NCI-H2227 treated with DMSO at 0.1 percent for 48 hours (cell line): Measurements from ENCODE around the gene CUL1.

Experiments used
- DNase-seq: peaks from one replicate; lab custom pipeline; 2025; lab: John Stamatoyannopoulos, UW

CUL1 gene

DNA sequence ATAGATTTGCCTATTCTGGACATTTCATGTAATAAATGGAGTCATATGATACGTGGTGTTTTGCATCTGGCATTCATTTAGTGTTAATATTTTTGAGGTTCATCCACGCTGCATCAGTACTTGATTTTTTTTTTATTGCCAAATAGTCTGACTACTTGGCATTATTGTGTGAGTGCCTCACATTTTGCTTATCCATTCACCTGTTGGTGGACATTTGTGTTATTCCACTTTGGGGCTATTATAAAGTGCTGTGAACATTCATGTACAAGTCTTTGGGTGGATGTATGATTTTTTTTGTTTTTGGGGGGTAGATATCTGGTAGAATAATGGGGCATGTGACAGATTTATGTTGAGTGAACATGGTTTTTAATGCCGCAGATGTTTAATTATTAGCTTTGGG lies 19.7 kb downstream of the CUL1 start:
- DNase-seq: no peak

DNA sequence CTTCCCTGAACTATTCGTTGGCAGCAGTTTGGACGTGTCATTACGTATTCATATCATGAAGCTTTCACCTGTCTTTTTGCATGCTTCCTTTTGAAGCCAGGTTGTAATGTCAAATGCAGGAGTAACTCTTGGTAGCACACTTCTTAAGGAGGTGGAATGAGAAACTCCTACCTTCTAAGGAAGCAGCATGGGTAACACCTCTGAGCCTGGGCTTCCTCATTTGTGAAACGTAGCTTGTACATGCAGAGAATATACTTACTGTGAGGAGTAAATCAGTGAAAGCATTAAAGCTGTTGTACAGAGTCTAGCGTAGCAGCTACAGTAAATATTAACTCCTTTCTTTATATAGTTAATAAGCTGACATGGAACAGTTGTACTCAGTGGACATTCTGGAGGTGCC lies 21.1 kb downstream of the CUL1 start:
- no peak for DNase-seq

DNA sequence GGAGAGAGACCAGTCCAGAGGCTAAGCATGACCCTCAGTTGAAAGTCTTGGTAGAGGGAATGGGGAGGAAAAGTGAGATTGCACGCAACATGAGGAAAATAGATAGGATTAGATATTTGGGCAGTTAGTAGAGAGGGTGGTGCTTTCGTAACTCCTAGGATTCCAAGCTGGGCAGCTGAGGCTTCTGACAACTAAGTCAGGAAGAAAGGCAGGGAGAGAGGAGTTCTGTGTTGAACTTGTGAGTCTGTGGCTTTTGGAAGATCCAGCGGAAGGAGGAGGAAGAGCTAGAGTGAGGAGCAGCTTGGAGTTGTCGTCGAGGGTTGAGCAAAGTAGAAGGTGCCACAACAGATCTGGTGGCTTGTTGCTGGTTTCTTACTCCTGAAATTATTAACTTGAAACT lies 21.8 kb downstream of the CUL1 start:
- DNase-seq: no peak

DNA sequence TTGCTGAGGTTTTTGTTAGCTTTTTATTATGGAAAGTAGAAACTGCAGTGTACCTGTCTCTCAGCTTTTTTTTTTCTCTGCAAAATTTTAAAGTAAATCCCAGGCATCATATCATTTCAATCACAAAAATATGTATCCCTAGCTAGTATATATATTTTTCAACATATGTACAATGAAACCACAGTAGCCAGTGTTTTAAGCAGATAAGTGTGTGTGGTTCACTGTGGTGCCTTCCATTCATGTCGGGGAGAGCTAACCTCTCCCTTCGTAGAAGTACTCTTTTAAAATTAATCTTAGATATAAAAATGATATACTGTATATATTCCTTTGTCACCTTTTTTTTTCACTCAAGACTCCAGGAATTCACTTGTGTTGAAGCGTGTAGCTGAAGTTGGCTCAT lies 22.7 kb downstream of the CUL1 start:
- DNase-seq: no peak

DNA sequence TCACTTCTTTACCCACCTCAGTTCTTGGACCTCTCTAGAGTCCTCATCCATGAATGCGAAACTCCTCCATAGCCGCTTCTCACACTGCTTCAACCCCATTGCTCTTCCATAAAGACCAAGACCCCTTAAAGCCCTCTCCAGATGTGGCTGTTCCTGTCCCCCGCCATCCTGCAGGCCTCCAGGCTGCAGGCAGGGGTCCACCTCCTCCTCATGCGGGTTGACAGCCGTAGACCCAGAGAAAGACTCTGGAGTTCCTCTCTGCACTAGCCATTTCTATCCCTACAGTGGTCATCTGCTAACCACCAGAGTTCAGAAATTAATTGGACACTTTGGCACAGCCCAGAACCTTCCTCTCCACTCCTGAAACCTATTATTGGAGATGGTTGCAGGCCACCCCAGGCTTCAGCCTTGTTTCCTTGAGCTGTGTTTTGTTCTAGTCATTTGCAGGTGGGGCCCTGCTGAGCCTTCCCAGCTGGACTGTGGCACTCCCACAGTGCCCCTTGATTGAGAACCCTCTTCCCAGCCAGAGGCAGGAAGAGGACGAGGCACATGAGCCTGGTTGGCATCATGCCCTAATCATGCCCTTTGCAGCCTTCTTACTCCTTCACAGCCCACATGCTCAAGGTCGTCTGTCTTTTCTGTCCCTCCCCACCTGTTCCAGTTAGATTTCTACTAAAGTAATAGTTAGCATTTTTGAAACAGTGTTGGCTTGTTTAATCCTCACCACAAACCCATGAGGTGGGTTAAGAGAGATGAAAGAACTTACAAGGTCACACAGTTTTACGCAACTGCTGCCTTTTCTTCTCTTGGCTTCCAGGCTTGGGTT lies 23.9 kb downstream of the CUL1 start:
- no peak for DNase-seq

DNA sequence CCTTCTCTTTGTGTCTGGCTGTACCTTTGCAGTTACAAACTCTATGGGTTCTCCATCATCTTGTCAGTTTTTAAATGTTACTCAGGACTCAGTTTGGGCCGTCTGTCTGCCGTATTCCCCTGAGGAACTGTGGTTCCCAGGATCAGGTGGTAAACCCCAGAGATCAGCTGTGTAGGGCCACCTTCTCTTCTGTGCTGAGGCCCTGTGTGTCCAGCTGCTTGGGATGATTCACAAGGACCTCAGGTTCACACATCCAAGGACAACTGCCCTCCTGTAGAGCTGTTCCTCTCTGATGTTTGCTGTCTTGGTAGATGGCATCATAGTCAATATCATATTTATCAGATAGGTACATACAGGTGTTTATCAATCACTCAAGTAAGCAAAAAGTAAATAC lies 24.5 kb downstream of the CUL1 start:
- no peak for DNase-seq

DNA sequence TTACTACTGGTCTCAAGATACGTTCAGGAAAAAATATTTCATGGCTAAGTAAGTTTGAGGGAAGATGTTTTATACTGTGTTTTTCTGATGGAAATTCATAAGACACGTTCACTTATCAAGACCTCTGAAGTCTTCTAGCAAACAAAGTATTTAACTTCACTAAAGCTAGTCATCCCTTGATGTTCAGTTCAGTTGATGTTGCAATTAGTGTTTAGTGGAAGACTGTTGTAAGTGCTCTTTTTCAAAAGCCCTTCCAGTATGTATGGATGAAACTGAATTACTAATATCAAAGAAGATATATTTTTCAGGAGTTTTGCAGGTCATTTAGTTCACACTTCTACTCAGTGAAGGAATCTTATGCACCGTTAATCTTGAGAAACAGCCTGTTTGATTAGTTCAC lies 25.1 kb downstream of the CUL1 start:
- DNase-seq: no peak

DNA sequence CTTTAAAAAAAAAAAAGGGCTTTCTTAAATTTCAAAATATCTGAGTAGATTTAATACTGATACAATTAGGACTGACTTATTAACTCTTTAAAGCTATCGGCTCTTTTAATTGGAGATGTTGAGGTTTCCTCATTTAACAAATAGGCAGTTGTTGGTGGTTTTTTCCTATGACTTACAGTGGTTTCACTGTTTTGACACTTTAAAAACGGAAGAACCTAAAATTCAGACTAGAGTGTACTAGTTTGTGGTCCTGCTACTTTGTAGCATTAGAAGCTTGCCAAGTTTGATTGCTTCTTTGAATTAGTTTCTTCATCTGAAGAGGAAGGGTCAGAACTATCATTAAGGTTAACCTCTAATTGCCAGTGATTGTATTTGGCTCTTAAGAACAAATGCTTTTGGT lies 27.7 kb downstream of the CUL1 start:
- DNase-seq: no peak

DNA sequence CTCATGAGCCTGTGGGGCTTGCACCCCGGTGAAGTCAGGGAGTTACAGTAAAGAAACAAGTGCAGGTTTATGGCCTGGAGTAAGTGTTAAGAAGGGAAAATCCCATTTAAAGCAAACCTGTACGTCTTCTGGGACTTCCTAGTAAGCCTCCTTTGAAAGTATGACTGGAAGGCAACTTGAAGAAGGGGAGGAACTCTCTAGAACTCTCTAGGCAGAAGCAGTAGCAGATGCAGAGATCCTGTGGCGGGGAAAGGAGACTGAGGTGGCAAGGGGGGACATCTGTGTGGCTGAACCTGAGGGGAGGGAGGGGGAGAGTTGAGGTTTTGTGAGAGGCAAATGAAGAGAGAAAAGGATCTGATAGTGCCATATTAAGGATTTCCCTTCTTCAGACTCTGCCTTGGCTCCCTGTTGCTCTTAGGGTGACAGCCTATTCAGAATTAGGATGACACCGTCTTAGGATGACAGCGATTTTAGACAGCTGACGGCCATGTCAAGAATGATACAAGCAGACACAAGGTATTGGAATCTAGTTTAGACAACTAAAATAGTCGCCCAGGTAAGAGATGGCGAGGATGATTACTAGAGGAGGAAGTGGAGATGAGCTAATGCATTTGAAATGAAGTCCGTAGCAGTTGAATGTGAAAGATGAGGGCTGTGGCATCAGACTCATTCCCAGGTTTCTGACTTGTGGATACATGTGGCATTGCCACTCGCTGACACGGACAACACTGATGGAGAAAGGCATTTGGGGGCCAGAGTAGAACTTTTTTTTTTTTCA lies 29.0 kb downstream of the CUL1 start:
- DNase-seq: no peak

DNA sequence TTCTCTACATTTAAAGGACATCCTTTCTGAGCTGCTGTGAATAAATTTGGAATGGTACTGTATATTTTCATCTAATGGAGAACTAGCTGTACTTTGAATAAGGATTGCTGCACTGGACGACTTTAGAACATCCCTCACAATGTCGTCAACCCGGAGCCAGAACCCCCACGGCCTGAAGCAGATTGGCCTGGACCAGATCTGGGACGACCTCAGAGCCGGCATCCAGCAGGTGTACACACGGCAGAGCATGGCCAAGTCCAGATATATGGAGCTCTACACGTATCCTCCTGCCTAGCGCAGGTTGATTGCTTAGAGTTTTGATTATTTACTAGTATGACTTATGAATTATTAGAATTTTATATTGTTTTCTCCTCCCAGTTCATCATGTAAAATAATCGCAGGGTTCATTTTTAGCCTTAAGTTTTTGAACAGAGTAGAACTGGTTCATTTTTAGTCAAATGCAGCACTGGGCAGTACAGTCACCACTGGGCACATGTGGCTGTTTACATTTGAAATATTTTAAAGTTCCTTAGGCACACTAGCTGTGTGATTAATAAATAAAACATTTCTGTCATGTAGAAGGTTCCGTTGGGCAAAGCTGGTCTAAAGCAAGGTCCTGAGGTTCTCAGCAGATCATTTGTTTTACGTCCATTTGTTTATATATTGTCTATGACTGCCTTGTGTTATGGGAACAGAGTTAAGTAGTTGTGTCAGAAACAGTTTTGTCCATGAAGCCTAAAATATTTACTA lies 31.5 kb downstream of the CUL1 start:
- no peak for DNase-seq

DNA sequence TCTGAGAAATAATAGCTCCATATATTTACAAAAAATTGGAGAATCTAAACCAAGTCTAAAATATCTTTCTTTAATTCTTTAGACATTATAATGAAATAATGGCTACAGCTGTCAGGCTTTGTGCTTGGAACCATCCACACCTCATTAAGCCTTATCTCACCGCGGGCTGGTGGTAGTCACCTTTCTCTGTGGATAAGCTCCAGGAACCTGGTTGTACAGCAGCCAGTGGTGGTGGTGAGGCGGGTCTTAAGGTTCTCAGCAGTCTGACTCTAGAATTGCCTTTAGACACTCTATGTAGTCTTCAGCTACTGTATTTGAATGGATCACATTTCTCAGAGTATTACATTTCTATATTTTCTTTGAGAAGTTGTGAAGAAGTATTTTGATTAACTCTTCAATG lies 34.2 kb downstream of the CUL1 start:
- no peak for DNase-seq

DNA sequence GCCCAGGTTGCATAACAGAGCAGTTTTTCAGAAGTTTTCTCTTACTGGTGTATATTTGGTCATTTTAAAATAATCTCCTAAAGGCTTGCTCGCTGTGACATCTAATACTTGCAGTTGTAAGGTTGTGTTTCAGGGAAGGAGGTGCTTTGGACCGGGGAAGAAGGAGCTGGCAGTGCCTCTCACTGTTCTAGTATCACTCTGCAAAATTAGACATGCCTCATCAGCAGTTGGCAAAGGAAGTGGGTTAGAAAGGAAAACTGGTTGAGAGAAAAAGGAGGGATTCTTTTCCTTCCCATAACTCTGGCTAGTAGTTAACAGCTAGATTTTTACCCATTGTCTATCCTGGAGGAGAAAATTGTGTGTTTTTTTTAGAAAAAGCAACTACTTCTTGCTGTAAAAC lies 34.8 kb downstream of the CUL1 start:
- no peak for DNase-seq

DNA sequence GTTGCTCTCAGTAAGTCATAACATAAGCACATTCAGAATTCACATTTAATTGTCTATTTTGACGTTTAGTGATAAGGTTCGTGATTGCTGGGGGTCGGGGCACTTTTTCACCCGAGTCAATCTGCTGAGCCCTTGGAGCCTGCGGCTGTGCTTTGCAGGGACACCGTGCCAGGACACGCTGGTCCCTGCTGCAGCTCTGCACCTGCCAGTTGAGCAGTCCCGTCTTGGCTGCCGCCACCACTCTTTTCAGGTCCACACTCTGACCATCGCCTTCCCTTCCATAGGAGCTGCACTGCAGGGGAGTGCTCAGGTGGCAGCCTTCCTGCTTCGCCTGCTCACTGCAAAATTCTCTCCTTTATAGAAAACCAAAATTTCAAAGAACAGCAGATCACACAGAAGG lies 36.4 kb downstream of the CUL1 start:
- DNase-seq: no peak

DNA sequence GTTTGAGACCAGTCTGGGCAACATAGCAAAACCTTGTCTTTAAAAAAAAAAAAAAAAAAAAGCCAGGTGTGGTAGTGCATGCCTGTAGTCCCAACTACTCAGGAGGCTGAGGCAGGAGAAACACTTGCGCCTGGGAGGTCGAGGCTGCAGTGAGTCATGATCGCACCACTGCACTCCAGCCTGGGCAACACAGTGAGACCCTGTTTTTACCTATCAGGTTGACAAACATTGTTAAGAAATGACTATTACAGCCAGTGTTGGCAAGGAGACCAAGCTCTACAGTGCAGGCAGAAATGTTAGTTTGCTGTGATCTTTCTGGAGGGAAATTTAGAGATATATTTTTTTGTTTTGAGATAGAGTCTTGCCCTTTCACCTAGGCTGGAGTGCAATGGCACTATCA lies 37.3 kb downstream of the CUL1 start:
- no peak for DNase-seq

DNA sequence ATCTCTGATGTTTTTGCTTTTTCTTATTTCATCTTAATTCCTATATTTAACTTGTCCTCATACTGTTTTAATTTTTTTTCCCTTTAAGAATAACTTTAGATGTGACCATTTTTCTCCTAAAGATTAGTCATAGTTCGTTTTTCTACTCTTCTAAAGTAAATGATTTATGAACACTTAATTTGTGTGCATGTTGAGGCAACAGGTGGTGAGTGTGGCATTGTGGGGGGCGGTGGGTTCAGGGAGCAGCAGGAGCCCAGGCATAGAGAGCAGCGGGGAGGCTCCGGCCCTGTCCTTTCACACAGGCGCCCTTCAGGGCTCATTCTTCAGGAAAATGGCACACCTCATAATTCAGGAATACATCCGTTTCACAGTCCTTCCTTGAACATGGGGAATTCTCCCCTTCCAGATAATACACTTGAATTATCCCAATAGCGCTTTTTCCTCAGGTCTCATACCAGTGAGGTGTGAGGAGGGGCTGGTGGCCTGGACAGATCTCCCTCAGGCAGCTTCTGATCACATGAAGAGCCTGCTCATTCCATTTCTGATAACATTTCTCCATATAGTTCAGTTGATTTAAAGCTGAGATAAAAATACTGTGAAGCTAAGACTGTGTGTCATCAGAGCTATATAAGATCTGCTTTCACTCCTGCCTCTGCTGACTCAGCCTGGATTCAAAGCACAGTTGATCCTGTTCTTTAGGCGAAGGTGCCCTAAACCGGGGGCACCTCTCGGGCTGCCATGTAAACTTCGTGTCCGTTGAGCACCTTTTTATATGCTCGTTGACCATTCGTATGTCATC lies 40.2 kb downstream of the CUL1 start:
- no peak for DNase-seq

DNA sequence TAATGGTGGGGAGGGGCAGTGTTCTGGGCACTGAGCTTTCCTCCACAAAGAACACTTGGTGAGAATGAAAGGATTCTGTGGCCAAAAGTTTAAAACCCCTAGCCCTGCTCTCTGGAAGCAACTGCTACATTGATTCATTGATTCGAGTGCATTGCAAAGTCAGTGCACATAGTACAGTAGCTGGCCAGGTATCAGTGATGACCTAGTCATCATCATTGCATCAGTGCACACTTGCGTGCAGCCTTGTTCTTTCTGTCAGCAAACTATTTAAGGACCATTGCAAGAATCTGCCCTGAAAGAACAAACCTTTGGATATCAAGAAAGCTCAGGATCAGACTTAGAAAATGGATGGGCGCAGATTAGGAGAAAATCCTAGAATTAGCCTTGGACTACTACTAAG lies 47.4 kb downstream of the CUL1 start:
- no peak for DNase-seq

DNA sequence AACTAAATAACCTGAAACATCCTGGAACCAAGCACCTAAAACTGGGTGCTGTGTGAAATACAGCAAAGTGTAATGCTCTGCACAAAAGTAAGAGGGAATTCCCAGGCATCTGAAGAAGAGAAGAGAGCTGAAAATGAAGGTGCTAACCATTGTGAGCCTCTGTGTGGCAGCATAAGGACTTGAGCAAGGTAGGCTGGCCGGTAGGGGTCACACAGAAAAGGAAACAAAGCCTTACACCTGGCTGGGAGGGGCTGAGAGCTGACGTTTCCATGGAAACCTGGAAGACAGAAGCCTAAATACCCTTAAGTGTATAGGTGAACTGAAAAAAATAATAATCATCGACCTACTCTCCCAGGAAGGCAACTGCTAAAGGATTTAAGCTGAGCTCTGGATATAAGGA lies 48.6 kb downstream of the CUL1 start:
- DNase-seq: peak; percentile 46

DNA sequence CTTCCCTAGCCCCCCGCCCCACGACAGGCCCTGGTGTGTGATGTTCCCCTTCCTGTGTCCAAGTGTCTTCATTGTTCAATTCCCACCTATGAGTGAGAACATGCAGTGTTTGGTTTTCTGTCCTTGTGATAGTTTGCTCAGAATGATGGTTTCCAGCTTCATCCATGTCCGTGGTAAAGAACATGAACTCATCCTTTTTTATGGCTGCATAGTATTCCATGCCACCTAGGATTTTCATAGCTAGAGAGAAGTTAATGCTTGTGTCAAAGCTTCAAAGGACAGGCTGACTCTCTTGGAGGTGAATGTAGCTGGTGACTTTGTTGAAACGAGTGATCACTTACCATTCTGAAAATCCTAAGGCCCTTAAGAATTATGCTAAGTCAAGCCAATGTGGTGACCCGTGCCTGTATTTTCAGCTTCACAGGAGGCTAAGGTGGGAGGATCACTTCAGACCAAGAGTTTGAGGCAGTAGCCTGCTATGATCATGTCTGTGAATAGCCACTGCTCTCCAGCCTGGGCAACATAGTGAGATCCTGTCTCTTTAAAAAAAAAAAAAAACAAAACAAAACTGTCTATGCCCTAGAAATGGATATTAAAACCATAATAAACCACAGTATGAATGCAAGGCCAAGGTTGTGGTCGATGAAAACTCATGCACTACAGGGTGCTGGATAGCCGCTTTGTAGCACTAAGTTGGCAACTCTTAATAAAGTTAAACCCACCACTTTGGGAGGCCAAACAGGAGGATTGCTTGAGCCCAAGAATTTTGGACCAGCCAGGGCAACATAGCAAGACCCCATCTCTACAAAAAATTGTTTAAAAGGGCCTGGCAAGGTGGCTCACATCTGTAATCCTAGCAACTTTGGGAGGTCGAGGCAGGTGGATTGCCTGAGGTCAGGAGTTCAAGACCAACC lies 52.0 kb downstream of the CUL1 start:
- no peak for DNase-seq

DNA sequence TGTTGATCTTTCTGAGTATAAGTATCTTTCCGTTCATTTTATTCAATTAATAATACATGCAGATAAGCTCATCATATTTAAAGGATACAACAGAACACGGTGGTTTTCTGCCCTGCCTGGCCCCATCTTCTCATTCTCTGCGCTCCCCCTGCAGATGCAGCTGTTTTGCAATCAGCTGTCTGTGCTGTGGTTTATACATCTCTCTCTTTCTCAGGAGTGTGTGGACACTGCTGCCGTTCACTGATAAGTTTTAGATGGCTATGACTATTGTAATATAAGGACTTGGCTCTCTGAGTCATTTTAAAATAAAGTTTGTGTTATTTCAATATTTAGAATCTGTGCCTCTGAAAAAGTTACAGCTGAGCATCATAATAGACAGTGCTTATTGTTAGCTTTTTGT lies 54.5 kb downstream of the CUL1 start:
- DNase-seq: no peak

DNA sequence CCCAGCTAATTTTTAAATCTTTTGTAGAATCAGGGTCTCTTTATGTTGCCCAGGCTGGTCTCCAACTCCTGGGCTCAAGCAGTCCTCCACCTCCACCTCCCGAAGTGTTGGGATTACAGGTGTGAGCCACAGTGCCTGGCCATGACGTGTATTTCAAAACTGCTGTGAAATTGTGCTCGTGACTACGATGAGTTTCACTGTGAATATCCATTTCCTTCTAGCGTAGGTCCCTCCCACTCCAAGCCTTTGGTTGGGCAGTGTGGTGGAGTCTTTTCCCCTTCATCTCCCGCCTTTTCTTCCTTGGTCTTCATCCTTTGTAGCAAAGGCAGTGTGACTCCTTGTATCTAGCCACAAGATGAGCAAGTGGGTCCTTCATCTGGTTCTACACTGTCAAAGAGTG lies 56.2 kb downstream of the CUL1 start:
- no peak for DNase-seq
